ENCODE results near the gene ZBED3. TPM values are rescaled to one million over a fixed set of nuclear protein-coding genes. Genes with fewer than 3 reads are reported as not detected.

Gene ZBED3
- total RNA-seq, 1 donor = 1.1 TPM

GRCh38 chr5:77074745-77075144 lies 12.3 kb downstream of the ZBED3 start:
- Histone ChIP-seq H3K27ac (ENCODE audit: low read depth, low read length) (no peak overlapping the region), H3K4me1 (ENCODE audit: insufficient read depth, low read length) (peaks cover 4% of the 10 kb centered on the region), H3K4me2 (ENCODE audit: insufficient read depth, low read length) (no peak overlapping the region), H3K27me3 (ENCODE audit: insufficient read depth, low read length) (no peaks in the 10 kb centered on the region), H3K9me3 (ENCODE audit: low read depth, low read length) (no peaks in the 10 kb centered on the region), H3K4me3 (ENCODE audit: insufficient read depth, low read length) (no peak overlapping the region), H2AFZ (ENCODE audit: low read length) (no peak overlapping the region), H3K79me2 (ENCODE audit: insufficient read depth, low read length) (no peaks in the 10 kb centered on the region), H4K20me1 (ENCODE audit: insufficient read depth, low read length) (peaks cover 6% of the 10 kb centered on the region), H3K36me3 (ENCODE audit: insufficient read depth, low read length) (no peaks in the 10 kb centered on the region)
- TF ChIP-seq CTCF (IDR thresholded peaks at IDR 0.05; ENCODE audit: extremely low read depth, low read depth, low read length) = no peak
- no peak for DNase-seq (ENCODE audit: insufficient read length, low spot score, missing footprints)

GRCh38 chr5:77073667-77074066 lies 13.4 kb downstream of the ZBED3 start:
- H3K27ac ChIP-seq (ENCODE audit: low read depth, low read length) = no peak overlapping the region
- H2AFZ ChIP-seq (ENCODE audit: low read length) = no peak overlapping the region
- H3K36me3 ChIP-seq (ENCODE audit: insufficient read depth, low read length) = peaks cover 1% of the 10 kb centered on the region
- no peak overlapping the region for H3K4me3 ChIP-seq (ENCODE audit: insufficient read depth, low read length)
- DNase-seq (ENCODE audit: insufficient read length, low spot score, missing footprints) = peak; percentile 66
- no peaks in the 10 kb centered on the region for H3K27me3 ChIP-seq (ENCODE audit: insufficient read depth, low read length)
- H3K4me1 ChIP-seq (ENCODE audit: insufficient read depth, low read length) = peaks cover 4% of the 10 kb centered on the region
- TF ChIP-seq CTCF (IDR thresholded peaks at IDR 0.05; ENCODE audit: extremely low read depth, low read depth, low read length) = no peak
- no peaks in the 10 kb centered on the region for H3K79me2 ChIP-seq (ENCODE audit: insufficient read depth, low read length)
- no peak overlapping the region for H3K4me2 ChIP-seq (ENCODE audit: insufficient read depth, low read length)
- no peaks in the 10 kb centered on the region for H3K9me3 ChIP-seq (ENCODE audit: low read depth, low read length)
- H4K20me1 ChIP-seq (ENCODE audit: insufficient read depth, low read length) = peaks cover 6% of the 10 kb centered on the region

- peak; percentile 60 for DNase-seq (ENCODE audit: insufficient read length, low spot score, missing footprints)
- no peak overlapping the region for H3K27ac ChIP-seq (ENCODE audit: low read depth, low read length)
- no peak overlapping the region for H3K4me2 ChIP-seq (ENCODE audit: insufficient read depth, low read length)
- no peaks in the 10 kb centered on the region for H4K20me1 ChIP-seq (ENCODE audit: insufficient read depth, low read length)
- peaks cover 16% of the 10 kb centered on the region for H3K36me3 ChIP-seq (ENCODE audit: insufficient read depth, low read length)
- no peaks in the 10 kb centered on the region for H3K79me2 ChIP-seq (ENCODE audit: insufficient read depth, low read length)
- H3K4me1 ChIP-seq (ENCODE audit: insufficient read depth, low read length) = peaks cover 8% of the 10 kb centered on the region
- no peaks in the 10 kb centered on the region for H3K9me3 ChIP-seq (ENCODE audit: low read depth, low read length)
- H3K4me3 ChIP-seq (ENCODE audit: insufficient read depth, low read length) = no peak overlapping the region
- TF ChIP-seq CTCF (IDR thresholded peaks at IDR 0.05; ENCODE audit: extremely low read depth, low read depth, low read length) = no peak
- no peaks in the 10 kb centered on the region for H3K27me3 ChIP-seq (ENCODE audit: insufficient read depth, low read length)
- H2AFZ ChIP-seq (ENCODE audit: low read length) = no peak overlapping the region
Measured at GRCh38 chr5:77066823-77067442, 20.2 kb downstream of the ZBED3 start.

- Histone ChIP-seq H3K4me2 (ENCODE audit: insufficient read depth, low read length) (no peak overlapping the region), H3K4me1 (ENCODE audit: insufficient read depth, low read length) (peaks cover 8% of the 10 kb centered on the region), H4K20me1 (ENCODE audit: insufficient read depth, low read length) (no peaks in the 10 kb centered on the region), H3K79me2 (ENCODE audit: insufficient read depth, low read length) (no peaks in the 10 kb centered on the region), H3K27ac (ENCODE audit: low read depth, low read length) (no peak overlapping the region), H3K36me3 (ENCODE audit: insufficient read depth, low read length) (peaks cover 24% of the 10 kb centered on the region), H3K9me3 (ENCODE audit: low read depth, low read length) (no peaks in the 10 kb centered on the region), H2AFZ (ENCODE audit: low read length) (no peak overlapping the region), H3K27me3 (ENCODE audit: insufficient read depth, low read length) (no peaks in the 10 kb centered on the region), H3K4me3 (ENCODE audit: insufficient read depth, low read length) (no peak overlapping the region)
- DNase-seq (ENCODE audit: insufficient read length, low spot score, missing footprints) = no peak
- TF ChIP-seq CTCF (IDR thresholded peaks at IDR 0.05; ENCODE audit: extremely low read depth, low read depth, low read length) = no peak
Measured at GRCh38 chr5:77066184-77066583, 20.9 kb downstream of the ZBED3 start.
